ENCODE results near the gene EMILIN3. TPM values are rescaled to one million over a fixed set of nuclear protein-coding genes. Genes with fewer than 3 reads are reported as not detected.

Gene EMILIN3
- total and polyA plus RNA-seq, 2 donors (not counting 3 experiments of a cell fraction or from before 2014, with no cell fraction given): 0.15 TPM; not detected in 1

- no peaks in the 10 kb centered on the region for H3K4me1 ChIP-seq (ENCODE audit: control insufficient read depth, extremely low read depth, insufficient read depth, low read length)
- BruUV-seq (replicated peaks): no TSS peak
- H3K36me3 ChIP-seq (ENCODE audit: control insufficient read depth in 2 of 2, extremely low read depth in 1 of 2, insufficient read depth in 2 of 2, low read length in 2 of 2): no peaks in the 10 kb centered on the region
- H3K9ac ChIP-seq (replicated peaks; ENCODE audit: extremely low read depth, insufficient read depth, low read length): no peak overlapping the region
- peaks cover 0 to 6% of the 10 kb centered on the region in 2 experiments for H3K27me3 ChIP-seq (ENCODE audit: control insufficient read depth in 2 of 2, insufficient read depth in 2 of 2, low read length in 2 of 2)
- no peaks in the 10 kb centered on the region for H3K9me1 ChIP-seq (replicated peaks; ENCODE audit: control insufficient read depth, extremely low read depth, insufficient read depth, low read length)
- H3K79me2 ChIP-seq (ENCODE audit: control insufficient read depth, insufficient read depth, low read length): no peaks in the 10 kb centered on the region
- no peak for DNase-seq (ENCODE audit: low read depth, low spot score)
- ChIA-PET POLR2A (no interaction called here), CTCF (interaction anchor here (1.1 kb wide), 1 partner anchor 9 kb away, joined by 3 read pairs; no protein-coding TSS in a partner anchor)
- H3K4me2 ChIP-seq (ENCODE audit: insufficient read depth, low read length): no peak overlapping the region
- no peak overlapping the region for H3K27ac ChIP-seq (ENCODE audit: insufficient read depth, low read depth, low read length)
- no peak for FAIRE-seq
- intact Hi-C loops (cut with micrococcal nuclease): no loop called here
- H2AFZ ChIP-seq (ENCODE audit: low read depth, low read length): no peak overlapping the region
- no peak overlapping the region for H3K4me3 ChIP-seq (replicated peaks in 1 of 3; ENCODE audit: insufficient read depth in 1 of 3, low read depth in 1 of 3, low read length in 3 of 3)
- H4K20me1 ChIP-seq (replicated peaks; ENCODE audit: control insufficient read depth, extremely low read depth, insufficient read depth, low read length): no peaks in the 10 kb centered on the region
- H3K9me3 ChIP-seq (replicated peaks; ENCODE audit: control insufficient read depth, insufficient read depth, low read length): no peaks in the 10 kb centered on the region
- dilution Hi-C loops (cut with MboI; ENCODE audit: extremely low pct_ligation_motif_present, low sequenced_read_pairs): no loop called here
- TF ChIP-seq JUN (IDR thresholded peaks at IDR 0.05; ENCODE audit: borderline replicate concordance, insufficient read depth, insufficient read length, low read depth) (no peak), EZH2 (IDR thresholded peaks at IDR 0.05; ENCODE audit: borderline replicate concordance, low read depth, low read length, severe bottlenecking) (no peak), FOS (IDR thresholded peaks at IDR 0.05; ENCODE audit: borderline replicate concordance, insufficient read depth, low read length) (no peak), MAX (IDR thresholded peaks at IDR 0.05; ENCODE audit: insufficient read depth, insufficient read length) (no peak), GATA2 (IDR thresholded peaks at IDR 0.05; ENCODE audit: insufficient read depth, insufficient read length, low read depth, low read length) (no peak), POLR2AphosphoS5 (IDR thresholded peaks at IDR 0.05; ENCODE audit: insufficient read depth, low read depth, low read length) (no peak), POLR2A (IDR thresholded peaks at IDR 0.05; ENCODE audit: low read depth, low read length) (no peak), CTCF (IDR thresholded peaks at IDR 0.05; ENCODE audit: extremely low read depth in 1 of 2, insufficient read depth in 1 of 2, low read depth in 1 of 2, low read length in 2 of 2) (no peak), MYC (IDR thresholded peaks at IDR 0.05; ENCODE audit: low read depth, low read length) (no peak)
Observed at GRCh38 chr20:41373251-41373783, 6.7 kb upstream of the EMILIN3 start.
